Amniotic epithelial cell (primary cell): Measurements from ENCODE around the gene RNF223.
"Not testable (repeated sequence)": the region's sequence is repeated elsewhere in the genome, so short reads cannot be mapped to it uniquely, and the experiment has no call there.

ENCODE experiments used
- DNase-seq: peaks from one replicate; pipeline ENCODE4 v3.0.0-alpha.2; 2010; ENCODE audit warnings: low read depth

RNF223 gene

DNA sequence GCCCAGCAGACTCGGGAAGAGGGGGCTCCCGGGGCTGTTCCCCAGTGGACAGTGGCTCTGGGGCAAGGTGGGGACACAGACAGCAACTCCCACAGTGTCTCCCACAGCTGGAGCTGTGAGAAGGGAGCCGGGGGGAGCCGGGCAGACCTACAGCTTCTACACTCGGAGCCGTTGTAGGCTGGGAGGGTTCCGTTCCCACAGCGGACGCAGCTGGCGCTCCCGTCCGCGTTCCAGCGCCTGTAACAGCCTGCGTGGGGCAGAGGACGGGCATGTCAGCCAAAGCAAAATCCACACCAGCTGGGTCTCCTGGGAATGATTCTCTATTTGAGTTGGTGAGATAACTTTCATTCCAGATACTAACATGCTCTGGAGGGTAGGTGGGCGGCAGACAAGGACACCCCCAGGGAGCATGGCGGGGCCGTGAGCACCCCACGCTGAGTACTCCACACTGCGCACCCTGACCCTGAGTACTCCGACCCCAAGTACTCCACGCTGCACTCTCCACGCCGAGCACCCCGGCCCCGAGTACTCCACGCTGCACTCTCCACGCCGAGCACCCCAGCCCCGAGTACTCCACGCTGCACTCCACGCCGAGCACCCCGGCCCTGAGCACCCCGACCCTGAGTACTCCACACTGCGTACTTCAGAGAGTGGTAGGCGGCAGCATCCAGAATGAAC is 13.4 kb upstream of the RNF223 start:
- DNase-seq, result no peak

DNA sequence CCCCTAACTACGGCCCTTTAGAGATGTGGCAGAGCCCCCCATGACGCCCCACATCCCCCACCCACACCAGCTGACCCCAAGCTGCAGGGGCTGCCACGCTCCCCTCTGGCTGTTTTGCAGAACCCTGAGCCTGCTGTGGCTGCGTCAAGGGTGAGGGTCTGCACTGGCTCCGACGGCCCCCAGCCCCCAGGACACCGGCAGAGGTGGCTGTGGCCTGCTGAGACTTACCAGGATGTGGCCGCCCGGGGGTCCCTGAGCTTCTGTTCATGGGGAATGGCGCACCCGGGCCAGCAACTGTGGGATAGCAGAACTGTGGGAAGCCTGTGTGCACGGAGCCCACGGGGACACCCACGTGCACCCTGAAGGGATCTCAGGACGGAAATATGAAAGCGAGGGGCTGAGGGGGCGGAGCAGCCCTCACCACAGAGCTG is 12.8 kb upstream of the RNF223 start:
- DNase-seq, result no peak

- no peak for DNase-seq
Observed at GRCh38 chr1:1085911-1086841, 12.1 kb upstream of the RNF223 start.

DNA sequence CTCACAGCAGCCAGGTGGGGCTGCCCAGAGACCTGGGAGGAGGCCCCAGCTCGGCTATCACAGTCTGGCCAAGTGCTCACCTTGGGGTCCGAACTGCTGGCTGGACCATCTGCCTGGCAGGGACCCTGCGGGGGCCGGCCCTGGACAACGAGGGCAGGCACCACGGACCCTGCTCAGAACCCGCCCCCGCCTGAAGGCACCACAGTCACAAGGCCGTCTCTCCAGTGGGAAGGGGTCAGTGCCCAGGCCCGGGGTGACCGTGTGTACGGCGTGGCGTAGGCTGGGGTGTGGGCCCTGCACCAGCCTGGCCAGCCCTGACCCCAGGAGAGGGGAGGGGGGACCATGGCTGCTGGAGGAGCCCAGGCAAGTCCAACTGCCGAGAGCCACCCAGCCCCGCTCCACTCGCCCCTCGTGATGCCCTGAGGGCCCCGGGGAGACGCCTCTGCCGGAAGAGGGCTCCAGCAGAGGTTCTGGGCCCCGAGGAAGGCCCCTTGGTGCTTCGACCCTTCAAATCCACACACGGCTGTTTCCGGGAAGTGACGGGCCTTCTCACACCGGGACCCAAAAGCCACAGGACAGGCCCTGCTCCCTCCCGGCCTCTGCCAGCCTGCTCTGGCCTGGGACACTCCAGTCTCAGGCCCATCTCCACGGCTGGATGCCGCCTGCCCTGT is 11.2 kb upstream of the RNF223 start:
- no peak for DNase-seq

DNA sequence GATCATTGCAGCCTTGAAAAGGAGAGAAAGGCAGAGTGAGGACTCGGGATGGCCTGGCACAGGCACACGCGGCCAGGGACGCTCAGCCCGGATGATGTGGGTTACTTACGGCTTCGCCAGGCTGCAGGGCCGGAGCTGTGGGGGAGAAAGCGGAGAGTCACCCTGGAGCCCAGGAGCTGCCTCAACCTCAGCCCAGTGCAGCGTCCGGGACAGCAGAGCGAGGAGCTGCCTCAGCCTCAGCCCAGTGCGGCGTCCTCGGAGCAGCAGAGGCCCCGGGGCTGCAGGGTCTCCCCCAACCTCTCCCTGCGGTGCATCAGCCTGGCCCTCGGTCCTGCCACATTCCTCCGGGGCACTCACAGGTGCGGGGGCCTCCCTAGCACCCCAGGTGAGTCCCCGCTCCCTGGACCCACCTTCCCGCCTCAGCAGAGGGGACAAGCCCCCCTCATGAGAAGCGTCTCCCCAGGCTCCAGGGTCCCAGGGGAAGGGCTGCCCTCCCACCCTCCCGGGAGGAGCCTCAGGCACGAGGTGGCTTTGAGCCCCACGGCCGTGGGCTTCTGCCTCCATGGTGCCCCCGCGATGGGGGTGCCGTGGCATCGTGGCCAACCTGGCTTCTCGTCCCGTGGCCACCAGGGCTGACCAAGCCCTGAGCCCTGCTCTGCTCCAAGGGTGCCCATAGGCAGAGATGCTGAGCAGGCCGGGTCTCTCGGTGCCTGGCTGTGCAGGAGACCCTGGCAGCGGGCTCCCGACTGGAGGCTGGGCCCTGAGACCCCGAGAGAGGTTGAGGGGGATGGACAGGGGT is 10.5 kb upstream of the RNF223 start:
- DNase-seq, result no peak

DNA sequence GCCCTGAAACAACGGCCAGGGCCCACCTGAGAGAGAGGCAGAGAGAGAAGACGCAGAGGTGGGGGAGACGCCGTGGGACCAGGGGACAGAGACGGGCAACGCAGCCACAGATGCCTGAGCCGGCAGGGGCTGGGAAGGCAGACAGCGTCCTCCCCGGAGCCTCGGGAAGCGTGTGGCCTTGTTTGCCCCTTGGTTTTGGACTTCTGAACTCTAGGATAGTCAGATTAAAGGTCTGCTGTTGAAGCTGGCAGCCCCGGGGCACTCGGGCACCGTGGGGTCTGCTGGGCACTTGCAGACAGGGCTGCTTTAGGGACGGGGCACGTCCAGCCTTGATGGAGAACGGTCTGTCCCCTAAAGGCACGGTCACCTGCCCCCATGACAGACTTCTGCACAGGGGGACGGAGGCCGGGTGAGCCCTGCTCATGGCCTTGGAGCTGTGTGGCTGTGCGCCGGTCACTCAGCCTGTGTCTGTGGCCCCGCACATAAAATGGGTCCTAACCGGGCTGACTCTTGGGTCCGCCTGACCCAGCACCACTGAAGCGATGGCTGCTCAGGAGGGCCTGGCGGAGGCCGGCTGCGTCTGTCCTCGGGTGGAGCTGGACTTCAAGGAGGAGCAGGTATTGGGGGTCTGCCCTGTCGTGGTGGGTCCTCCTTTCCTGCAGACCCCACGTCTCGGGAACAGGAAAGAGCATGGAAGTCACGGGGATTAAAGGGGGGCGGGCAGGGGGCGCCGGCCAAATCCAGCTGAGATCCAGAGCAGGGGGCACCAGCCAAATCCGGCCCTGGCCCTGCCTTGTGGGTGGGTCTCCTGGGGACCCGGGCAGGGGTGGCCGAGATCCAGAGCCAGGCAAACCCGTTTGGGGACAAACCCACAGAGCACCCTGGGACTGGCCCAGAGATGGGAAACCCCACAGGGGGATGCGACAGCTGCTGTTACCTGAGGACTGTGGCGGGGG is 9.6 kb upstream of the RNF223 start:
- DNase-seq, result no peak

GRCh38 chr1:1082776-1083415 is 8.8 kb upstream of the RNF223 start:
- no peak for DNase-seq

DNA sequence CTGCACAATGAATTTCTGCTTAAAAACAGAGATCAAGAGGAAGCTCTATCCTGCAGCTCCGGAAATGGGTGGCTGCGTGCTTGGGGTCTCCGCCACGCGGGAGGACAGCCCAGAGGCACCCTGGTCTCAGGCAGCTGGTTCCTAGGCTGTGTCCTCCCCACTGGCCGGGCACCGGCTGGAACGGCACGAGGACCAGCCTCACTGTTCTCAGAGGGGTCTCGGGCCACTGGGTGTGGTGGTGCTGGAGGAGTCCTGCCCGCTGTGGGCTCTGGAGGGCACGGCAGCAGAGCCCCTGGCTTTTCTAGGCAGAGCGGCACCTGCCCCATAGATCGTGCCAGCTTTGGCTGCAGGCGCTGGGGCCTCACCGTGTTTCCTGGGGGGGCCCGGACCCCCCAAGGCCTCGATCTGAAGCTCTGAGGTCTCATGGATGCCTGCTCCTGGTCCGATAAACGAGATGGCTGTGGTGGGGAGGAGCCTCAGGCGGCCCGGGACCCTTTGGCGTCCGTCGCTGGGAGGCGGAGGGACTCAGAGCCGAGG is 8.2 kb upstream of the RNF223 start:
- DNase-seq, result no peak

- DNase-seq, result no peak
Observed at GRCh38 chr1:1081311-1082238, 7.5 kb upstream of the RNF223 start.

- no peak for DNase-seq
Observed at GRCh38 chr1:1080951-1081310, 6.8 kb upstream of the RNF223 start.

GRCh38 chr1:1080122-1080757 is 6.1 kb upstream of the RNF223 start:
- peak; percentile 10 for DNase-seq

DNA sequence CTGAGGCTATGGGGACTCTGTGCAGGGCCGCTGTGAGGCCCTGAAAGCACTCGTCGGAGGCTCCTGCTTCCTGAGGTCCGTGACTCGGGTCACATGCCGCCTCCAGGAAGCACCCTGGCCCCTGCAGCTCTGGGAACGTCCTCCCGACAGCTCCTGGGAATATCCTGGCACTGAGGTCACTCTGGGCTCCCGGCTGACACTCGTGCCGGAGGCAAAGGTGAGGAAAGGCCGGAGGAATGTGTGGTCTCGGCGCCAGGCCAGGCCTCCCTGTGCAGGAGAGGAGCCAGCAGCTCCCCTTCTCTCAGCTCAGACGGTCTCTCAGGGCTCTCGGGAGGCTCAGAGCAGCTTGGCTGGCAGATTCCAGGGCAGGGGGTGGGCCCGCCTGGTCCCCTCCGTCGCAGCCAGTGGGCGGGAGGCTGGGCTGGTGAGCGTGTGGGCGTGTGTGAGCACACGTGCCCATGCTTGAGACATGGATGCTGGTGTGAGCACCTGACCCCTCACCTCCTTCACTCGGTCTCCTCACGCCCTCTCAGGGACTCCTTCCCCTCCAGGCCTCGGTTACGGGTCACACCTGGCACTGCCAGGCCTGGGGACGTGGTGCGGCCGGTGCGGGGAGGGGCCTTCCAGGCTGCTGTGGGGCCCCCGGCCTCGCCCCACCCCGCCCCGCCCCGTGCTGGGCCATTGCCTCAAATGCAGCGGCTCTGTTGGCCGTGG is 5.5 kb upstream of the RNF223 start:
- DNase-seq, result peak; percentile 80

GRCh38 chr1:1077396-1077795 is 3.3 kb upstream of the RNF223 start:
- DNase-seq, result not testable (repeated sequence)

DNA sequence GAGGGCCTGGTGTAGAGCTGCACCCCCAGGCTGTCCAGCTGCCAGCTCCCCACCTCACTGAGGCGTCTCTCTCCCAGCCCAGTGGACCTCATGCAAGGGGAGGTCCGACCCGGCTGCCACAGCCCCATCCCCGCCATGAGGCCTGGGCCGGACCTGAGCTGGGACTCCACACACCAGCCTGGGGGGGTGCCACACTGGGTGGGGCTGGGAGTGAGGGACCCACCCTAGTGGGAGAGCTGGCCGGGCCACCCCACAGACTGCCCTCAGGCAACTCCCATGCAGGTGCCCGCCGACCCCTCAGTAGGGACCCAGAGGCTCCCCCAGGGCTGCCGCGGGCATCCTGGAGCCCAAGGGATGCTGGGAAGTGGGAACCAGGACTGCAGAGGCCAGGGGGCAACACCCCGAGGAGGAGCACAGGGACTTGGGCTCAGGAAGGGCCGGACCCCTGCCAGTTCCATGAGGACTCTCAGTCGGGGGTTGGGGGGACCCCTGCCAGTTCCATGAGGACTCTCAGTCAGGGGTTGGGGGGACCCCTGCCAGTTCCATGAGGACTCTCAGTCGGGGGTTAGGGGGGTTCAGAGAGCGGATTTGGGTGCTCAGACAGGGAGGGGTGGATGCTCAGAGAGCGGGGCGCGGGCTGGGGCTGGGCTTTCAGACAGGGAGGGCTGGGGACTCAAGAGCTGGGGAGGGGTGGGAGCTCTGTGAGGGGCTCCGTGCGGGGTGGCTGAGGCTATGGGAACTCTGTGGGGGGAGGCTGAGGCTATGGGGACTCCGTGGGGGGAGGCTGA is 1.2 kb upstream of the RNF223 start:
- DNase-seq, result no peak

DNA sequence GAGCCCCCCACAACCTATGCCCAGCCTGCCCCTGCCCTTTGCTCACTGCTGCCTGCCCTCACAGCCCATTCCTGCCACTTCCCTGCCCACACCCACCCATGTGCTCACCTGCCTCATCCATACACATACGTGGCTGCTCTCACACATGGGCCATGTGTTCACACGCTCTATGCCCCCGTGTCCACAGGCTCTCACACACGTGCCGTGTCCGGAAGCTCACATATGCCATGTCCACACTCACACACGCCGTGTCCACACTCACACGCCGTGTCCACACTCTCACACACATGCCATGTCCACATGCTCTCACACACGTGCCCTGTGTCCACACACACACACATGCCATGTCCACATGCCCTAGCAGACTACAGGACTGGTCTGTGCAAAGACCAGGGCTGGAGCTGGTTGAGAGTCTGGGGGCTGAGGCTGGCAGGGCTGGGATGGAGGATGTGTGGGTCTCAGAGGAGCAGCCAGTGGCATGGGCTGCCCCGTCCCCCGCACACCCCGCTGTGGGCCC is 583 bp upstream of the RNF223 start:
- DNase-seq, result no peak

DNA sequence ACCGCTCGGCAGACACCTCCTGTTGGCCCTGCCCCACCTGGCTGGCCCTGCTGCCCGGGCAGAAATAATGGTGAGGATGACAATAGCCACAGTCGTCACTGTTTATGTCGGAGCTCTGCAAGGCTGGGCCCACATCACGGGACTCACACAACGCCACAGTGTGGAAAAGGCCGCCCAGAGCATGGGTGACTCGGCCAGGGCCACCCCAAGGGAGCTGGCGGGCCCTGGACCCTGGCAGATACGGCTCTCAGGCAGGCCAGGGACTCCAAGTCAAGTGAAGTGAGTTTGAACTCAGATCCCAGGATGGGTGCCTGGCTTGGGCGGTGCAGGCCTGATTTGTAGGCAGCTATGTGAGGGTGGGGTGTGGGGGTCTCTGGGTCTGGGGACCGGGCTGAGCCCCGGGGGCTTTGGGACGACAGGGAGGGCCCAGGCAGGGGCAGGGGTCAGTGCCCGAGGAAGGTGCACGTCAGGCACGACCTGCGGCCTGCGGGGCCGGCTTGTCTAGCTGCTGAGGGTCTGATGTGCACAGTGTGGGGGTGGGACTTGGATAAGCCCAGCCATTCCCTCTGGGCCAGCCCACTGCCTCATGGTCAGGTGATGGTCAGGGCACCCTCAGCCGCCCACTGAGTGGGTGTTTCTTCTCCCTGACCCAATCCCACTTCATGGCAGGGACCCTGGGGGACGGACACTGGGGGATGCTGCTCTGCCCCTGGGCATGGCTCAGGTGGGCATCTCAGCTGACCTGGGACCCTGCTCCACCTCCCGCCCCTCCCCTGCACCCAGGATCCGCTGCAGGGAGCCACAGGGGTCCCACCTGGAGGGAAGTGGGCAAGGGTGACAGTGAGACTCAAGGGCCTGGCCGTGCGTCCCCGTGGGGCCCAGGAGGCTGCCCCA is 1.0 kb downstream of the RNF223 start:
- no peak for DNase-seq
